Measurements from ENCODE around the gene CSF2RB. TPM values are rescaled to one million over a fixed set of nuclear protein-coding genes. Genes with fewer than 3 reads are reported as not detected.

CSF2RB gene
- 10 to 100 TPM in 1 of 2 donors, 1 to 10 TPM in 1; 7.7 to 10.5 TPM for total RNA-seq
- long read RNA-seq, donor 1, full-length matches to known transcripts, result 1 of 12 reads
- long read RNA-seq, donor 1, partial matches to known transcripts, result 5 of 12 reads
- long read RNA-seq, donor 1, other reads (novel, unspliced or antisense), result 6 of 12 reads
- long read RNA-seq, donor 2, partial matches to known transcripts, result 8 of 8 reads
- long read RNA-seq, donor 2, other reads (novel, unspliced or antisense), result 0 of 8 reads

DNA sequence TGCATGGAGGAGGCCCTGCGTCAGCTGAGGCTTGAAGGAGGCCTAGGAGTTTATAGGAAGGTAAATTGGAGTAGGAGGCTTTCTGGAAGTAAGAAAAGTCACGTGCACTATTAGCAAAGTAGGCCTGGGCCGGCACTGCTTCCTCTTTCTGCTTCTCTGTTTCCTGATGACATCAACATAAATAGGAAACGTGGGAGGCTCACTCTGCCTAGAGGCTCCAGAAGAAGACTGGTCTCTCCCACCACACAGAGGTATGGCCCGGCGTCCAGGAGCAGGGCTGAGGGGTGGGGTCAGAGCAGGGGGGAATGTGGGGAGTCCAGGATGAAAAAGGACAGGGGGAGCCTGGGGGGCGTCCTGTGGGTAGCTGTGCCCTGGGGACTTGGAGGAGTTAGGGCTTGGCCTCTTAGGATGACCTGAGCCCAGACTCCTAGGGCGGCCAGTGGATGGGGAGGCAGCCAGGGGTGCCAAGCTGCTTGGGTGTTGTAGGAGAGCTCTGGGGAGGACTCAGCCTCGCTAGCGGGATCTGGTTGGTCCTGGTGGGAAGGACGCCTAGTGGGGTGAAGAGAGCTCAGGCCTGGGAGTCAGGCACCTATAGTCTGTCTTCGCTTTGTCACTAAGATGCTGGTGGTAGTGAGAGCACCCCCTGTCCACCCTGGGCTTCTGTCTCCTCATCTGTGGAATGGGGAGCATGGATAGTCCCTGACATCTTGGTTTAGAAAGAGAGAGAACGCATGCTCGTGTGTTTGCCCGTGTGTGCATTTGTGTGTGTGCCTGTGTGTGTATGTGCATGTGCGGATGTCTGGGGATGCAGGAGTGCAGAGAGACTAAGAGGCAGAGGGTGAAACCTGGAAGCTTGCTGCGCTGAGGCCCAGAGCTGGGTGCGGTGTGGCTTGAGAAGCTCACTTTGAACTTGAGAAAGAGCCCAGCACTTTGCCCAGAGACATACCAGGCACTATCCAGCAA lies at the start of gene CSF2RB:
CSF2RB (plus strand) TSS at position 202 of the 963 bp plus-strand sequence. CDS start 8,580 bp downstream, outside the sequence.
- intact Hi-C loops (cut with DNase I), result no loop called here
- no peak for DNase-seq (ENCODE audit: low spot score)

GRCh38 chr22:36863979-36864378 lies 49.4 kb upstream of the CSF2RB start:
- intact Hi-C loops (cut with DNase I), result no loop called here
- no peak for DNase-seq (ENCODE audit: low spot score)

DNA sequence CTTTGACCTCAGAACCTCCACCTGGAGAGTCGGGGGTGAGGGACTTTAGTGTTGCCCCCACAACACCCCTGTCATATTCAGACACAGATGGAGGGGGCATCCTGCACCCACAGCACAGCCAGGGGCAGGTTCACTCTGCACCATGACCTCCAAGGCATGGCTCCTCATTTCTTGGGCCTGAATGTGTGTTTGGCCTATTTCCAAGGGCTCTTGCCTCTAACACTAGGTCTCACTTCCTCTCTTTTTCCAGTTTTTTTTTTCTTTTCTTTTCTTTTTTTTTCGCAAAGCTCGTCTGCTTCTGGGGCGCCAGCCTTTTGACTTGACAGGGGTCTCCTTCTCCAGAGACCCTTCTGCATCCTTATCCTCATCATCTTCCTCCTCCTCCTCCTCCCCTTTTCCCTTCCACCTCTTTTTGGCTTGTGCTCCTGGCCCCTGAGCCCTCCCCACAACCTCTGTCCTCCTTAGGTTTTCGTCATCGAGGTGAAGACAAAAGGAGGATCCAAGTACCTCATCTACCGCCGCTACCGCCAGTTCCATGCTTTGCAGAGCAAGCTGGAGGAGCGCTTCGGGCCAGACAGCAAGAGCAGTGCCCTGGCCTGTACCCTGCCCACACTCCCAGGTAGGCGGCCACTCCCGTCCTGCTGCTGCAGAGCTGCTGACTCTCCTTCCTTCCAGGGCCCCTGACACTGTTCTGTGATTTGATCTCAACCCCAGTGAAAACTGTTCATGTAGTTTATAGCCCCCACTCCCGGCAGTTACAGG lies 48.8 kb upstream of the CSF2RB start:
- no peak for DNase-seq (ENCODE audit: low spot score)
- intact Hi-C loops (cut with DNase I), result no loop called here

GRCh38 chr22:36865346-36865745 lies 48.1 kb upstream of the CSF2RB start:
- intact Hi-C loops (cut with DNase I), result no loop called here
- DNase-seq (ENCODE audit: low spot score), result no peak

DNA sequence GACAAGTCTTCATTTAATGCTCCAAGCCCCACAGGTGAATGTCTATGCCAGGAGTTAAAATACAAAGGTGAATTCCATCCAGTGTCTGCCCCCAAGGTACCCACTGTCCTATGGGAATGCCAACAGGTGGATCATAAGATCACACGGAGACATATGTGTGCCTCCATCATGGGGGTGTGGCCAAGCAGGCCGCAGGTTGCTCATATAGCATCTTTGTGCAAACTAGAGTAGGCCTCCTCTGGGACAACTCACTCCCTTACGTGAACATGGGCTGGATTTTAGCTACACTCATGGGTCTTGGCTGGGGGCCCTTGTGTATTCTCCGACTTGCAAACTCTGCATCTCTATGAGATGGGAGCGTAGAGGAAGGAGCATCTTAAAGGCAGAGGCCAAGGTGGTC lies 45.7 kb upstream of the CSF2RB start:
- intact Hi-C loops (cut with DNase I), result no loop called here
- no peak for DNase-seq (ENCODE audit: low spot score)

- DNase-seq (ENCODE audit: low spot score), result no peak
- intact Hi-C loops (cut with DNase I), result no loop called here
Observed at GRCh38 chr22:36868546-36869181, 44.8 kb upstream of the CSF2RB start.

DNA sequence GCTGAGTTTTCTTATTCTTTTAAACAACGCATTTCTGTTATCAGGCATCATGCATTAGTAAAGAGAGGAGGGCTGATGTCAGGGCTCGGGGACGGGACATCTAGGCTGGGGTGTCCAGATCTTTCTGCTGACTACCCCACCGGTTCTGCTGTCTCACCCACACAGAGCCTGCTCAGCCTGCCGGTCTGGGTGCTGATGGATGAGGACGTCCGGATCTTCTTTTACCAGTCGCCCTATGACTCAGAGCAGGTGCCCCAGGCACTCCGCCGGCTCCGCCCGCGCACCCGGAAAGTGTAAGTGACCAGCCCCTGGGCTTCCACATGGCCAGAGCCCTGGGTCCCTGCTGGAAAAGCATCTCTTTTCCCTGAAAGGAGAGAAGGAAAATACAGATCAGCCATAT lies 43.2 kb upstream of the CSF2RB start:
- intact Hi-C loops (cut with DNase I), result no loop called here
- DNase-seq (ENCODE audit: low spot score), result no peak

- intact Hi-C loops (cut with DNase I), result no loop called here
- DNase-seq (ENCODE audit: low spot score), result no peak
Observed at GRCh38 chr22:36871669-36872081, 41.8 kb upstream of the CSF2RB start.

GRCh38 chr22:36872084-36872483 lies 41.3 kb upstream of the CSF2RB start:
- DNase-seq (ENCODE audit: low spot score), result no peak
- intact Hi-C loops (cut with DNase I), result no loop called here

DNA sequence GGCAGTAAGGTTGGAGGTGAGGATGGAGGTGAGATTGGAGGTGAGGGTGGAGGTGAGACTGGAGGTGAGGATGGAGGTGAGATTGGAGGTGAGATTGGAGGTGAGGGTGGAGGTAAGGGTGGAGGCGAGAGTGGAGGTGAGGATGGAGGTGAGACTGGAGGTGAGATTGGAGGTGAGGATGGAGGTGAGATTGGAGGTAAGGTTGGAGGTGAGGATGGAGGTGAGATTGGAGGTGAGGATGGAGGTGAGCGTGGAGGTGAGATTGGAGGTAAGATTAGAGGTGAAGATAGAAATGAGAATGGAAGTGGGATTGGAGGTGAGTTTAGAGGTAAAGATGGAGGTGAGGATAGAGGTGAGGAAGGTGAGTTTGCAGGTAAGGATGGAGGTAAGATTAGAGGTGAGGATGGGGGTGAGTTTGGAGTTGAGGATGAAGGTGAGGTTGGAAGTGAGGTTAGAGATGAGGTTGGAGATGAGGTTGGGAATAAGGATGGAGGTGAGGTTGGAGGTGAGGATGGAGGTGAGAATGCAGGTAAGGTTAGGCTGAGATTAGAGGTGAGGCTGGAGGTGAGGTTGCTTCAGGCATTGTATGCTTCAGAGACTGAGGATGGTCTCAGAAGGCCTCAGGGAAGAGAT lies 40.4 kb upstream of the CSF2RB start:
- intact Hi-C loops (cut with DNase I), result no loop called here
- DNase-seq (ENCODE audit: low spot score), result no peak

DNA sequence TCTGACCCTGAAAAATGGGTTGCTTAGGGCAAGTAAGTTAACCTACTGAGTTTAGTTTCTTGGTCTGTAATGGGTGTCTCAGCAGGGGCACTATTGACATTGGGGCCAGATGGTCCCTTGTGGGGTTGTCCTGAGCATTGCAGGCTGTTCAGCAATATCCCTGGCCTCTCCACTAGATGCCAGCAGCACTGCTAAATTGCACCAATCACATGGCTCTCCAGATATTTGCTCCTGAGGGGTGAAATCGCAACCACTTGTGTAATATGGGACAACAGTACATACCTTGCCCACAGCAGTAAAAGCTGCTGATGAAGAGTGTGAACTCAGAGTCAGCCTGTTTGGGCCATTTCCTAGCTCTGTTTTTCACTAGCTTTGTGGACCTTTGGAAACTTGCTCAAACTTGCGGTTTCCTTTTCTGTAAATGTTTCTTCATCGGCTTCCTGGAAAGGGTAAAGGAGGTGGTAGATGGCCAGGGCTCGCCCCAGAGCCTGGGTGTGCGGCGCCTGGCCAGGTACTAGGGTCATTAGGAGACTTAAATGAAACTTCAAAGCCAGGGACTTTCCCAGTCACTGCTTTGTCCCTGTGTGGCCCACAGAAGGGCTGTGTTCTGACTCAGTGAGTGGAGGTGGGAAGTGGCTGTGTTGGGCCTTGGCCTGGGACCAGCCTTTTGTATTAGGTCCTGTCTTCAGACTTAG lies 39.7 kb upstream of the CSF2RB start:
- intact Hi-C loops (cut with DNase I), result no loop called here
- no peak for DNase-seq (ENCODE audit: low spot score)

DNA sequence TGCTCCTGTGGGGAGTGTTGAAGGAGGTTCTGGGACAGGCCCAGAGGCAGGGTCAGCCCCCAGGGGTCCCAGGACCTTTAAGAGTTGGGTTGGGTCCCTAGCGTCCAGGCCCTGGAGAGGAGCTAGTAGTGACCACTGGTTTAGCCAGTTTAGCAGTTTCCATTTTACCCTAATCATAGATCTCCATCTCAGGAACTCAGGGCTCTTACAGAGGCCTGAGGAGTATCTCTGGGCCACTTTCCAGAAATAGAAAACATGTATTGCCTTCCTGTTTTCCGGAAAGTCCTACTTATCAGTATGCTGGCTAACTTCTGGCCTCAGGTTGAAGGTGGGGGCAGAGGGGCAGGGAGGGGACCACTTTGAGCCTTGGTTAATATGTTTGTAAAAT lies 39.1 kb upstream of the CSF2RB start:
- DNase-seq (ENCODE audit: low spot score), result no peak
- intact Hi-C loops (cut with DNase I), result no loop called here

GRCh38 chr22:36874736-36875135 lies 38.7 kb upstream of the CSF2RB start:
- DNase-seq (ENCODE audit: low spot score), result no peak

DNA sequence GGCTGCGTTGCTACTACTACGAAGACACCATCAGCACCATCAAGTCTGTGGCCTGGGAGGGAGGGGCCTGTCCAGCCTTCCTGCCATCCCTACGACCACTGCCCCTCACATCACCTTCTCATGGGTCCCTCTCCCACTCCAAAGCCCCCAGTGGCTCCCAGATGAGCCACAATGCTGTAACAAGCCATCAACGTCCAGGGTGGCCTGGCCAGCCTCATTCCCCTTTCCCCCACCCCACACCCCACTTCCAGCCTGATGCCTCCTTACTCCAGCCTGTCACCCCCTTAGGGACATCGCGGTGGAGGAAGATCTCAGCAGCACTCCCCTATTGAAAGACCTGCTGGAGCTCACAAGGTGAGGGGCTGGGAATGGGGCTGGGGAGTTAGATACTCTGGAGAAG lies 37.7 kb upstream of the CSF2RB start:
- intact Hi-C loops (cut with DNase I), result no loop called here
- no peak for DNase-seq (ENCODE audit: low spot score)

More at GRCh38 chr22:36874736-36875135, 38.7 kb upstream of the CSF2RB start:
- intact Hi-C loops (cut with DNase I), result no loop called here

- DNase-seq (ENCODE audit: low spot score), result no peak
- intact Hi-C loops (cut with DNase I), result no loop called here
Observed at GRCh38 chr22:36879775-36880174, 33.7 kb upstream of the CSF2RB start.

GRCh38 chr22:36881504-36882245 lies 31.8 kb upstream of the CSF2RB start:
- no peak for DNase-seq (ENCODE audit: low spot score)
- intact Hi-C loops (cut with DNase I), result no loop called here

DNA sequence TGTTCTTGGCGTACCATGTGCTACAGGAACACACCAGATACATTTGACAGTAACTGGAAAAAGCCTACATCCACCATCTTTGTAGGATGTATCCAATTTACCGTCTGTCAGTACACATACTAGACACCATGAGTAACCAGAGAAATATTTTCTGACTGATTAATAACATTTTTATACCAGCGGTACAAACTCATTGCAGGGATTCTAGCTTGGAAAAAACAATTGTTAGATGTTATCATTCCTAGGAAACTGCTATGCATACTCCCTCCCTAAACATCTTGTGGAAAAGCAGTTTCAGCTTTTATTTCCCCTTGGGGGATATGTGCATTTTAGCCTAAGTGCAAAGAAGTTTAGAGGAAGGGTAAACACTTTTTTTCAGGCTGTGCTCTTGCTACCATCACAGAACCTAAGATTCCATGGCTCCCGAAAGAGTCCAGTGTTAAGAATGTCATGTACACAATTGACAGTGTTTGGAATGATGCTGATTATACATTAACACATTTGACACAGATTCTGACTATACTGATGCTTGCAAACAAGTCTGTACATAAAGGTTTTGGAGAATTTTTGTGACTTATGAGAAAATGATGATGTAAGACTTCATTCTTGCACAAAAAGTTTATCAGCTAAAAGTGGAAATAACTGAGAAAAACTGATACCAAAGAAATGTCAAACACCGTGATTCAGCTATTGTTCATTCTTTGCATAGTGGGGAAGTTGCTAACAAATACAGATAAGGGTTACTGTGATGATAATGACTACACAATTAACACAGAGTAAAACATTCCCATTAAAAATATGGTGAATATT lies 28.9 kb upstream of the CSF2RB start:
- intact Hi-C loops (cut with DNase I), result no loop called here
- DNase-seq (ENCODE audit: low spot score), result no peak
